ENCODE measurements around the gene MGAT5.

The MGAT5 gene

DNA sequence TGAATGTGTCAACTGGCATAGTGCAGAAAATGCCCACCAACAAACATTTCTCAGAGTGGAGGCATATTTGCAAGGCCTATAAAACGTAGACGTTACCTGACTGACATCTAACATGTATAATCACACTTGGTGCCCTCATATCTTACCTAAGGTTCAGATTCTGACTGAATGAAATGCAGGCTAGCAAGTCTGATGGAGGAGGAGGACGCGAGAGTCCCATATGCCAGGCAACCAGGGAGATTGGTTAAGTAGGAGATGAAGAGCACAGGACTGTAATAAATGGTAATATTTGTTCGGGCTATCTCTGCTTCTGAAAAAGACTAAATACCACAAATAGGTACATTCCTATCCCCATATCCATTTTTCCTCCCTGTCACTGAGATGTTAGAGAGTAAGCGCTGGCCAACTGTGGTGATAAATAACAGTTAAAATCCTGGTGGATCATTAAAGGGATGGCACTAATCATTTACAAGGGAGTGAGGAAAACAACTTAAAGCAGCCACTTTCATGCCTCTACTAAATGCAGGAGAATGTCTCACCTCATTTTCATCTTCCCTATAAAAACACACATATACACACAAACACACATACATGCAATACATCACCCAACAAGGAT, 247.7 kb downstream of the MGAT5 start:
- TF ChIP-seq, protein P1, sequence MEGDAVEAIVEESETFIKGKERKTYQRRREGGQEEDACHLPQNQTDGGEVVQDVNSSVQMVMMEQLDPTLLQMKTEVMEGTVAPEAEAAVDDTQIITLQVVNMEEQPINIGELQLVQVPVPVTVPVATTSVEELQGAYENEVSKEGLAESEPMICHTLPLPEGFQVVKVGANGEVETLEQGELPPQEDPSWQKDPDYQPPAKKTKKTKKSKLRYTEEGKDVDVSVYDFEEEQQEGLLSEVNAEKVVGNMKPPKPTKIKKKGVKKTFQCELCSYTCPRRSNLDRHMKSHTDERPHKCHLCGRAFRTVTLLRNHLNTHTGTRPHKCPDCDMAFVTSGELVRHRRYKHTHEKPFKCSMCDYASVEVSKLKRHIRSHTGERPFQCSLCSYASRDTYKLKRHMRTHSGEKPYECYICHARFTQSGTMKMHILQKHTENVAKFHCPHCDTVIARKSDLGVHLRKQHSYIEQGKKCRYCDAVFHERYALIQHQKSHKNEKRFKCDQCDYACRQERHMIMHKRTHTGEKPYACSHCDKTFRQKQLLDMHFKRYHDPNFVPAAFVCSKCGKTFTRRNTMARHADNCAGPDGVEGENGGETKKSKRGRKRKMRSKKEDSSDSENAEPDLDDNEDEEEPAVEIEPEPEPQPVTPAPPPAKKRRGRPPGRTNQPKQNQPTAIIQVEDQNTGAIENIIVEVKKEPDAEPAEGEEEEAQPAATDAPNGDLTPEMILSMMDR (IDR thresholded peaks at IDR 0.05; ENCODE audit: low read depth, low read length) = no peak

DNA sequence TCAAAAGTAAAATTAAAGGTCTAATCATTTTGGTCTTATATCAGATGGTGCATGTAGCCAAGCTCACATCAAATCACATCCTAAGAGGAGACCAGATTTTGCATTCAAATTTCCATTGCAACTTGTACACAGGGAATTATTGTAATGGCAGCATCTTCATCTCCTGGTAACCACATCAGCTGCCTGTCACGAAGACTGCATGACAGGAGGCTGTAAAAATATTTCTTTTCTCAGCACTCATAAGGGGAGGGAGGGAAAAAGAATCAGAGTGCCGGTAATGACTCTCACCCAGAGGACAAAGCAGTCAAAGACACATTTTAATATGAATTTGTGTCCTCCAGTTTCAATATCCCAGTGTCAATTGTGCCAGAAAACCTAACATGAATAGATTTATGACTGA, 248.2 kb downstream of the MGAT5 start:
- TF ChIP-seq, protein P1 (IDR thresholded peaks at IDR 0.05; ENCODE audit: low read depth, low read length) = no peak
- DNase-seq (ENCODE audit: extremely low read depth, low read depth) = no peak

More for the DNA sequence above, 247.7 kb downstream of the MGAT5 start:
- DNase-seq (ENCODE audit: extremely low read depth, low read depth) = no peak
